ENCODE data around the gene PCDHB6. TPM values are rescaled to one million over a fixed set of nuclear protein-coding genes. Genes with fewer than 3 reads are reported as not detected.

PCDHB6 gene
- total and polyA plus RNA-seq, 2 of the 13 experiments (the other 11 are each of a cell fraction or from before 2014, with no cell fraction given), result 0.01 to 0.04 TPM

DNA sequence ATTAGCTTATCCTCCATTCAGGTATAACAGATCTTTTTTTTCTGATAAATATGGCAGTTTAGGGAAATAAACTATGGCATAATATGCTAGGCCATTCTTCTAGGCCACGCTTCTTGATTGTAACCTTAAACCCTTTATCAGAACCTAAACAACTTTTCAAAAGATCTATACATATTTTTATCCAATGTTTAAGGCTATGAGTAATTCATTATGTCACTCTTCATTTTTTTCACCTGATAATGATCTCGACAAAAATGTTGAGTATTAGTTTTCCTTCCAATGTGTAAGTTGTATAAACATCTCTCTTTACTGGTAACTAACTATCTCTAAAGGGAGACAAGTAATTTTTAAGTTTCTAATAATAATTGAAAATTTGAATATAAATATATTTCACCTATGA, 30.6 kb upstream of the PCDHB6 start (continued):
- TF ChIP-seq ZNF382 (CRISPR knock-in tag; IDR thresholded peaks at IDR 0.05; ENCODE audit: borderline replicate concordance) (no peak), ATF1 (CRISPR knock-in tag; IDR thresholded peaks at IDR 0.05) (no peak), TCF12 (IDR thresholded peaks at IDR 0.05) (no peak), TCF12 (CRISPR knock-in tag; IDR thresholded peaks at IDR 0.05) (no peak), HNRNPUL1 (IDR thresholded peaks at IDR 0.05; ENCODE audit: low read depth, low read length) (no peak), CEBPG (CRISPR knock-in tag; IDR thresholded peaks at IDR 0.05) (no peak)

DNA sequence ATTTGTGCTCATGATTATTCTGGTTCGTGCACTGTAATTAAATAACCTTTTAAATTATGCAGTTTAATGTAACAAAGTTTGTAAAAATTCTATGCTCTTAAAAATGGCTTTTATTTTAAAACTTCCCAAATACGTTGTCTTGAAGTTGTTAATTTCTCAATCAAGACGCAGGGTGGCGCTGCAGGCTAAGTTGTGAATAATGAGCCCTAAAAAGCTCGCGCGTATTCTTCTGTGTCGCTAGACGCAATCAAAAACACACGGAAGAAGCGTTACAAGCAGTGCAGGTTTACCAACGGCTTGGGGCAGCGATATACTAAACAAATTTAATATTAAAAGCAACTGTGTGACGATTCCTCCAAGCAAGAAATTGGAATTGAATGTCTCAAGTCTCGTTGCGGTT, 28.3 kb upstream of the PCDHB6 start, which contains the start of gene PCDHB4:
Gene PCDHB4 (plus strand): TSS at position 256 of the 400 bp plus-strand sequence. CDS start 181 bp downstream, outside the sequence.
- H4K20me1 ChIP-seq (ENCODE audit: insufficient read depth, low read length), result no peaks in the 10 kb centered on the region
- ATAC-seq (no peak), FAIRE-seq (no peak), DNase-seq (ENCODE audit: low spot score) (peak; percentile 5)
- intact Hi-C loops (cut with micrococcal nuclease; ENCODE audit: unreplicated experiment) (no loop called here), in situ Hi-C loops (cut with HindIII; ENCODE audit: extremely low pct_ligation_motif_present, low pct_unique_long_range_greater_than_20kb) (no loop called here)
- ChIA-PET POLR2A (no interaction called here), CTCF (ENCODE audit: low intra/inter-chr PET ratio, low total read pairs) (no interaction called here)
- no peaks in the 10 kb centered on the region for H3K4me1 ChIP-seq (ENCODE audit: insufficient read depth, low read length)
- peak within 1 kb of the TSS; percentile 21; the same call in 1 of the 2 replicates for H3K4me2 ChIP-seq (ENCODE audit: low read depth, low read length)
- BruUV-seq (replicated peaks), result no TSS peak
- H3K9me3 ChIP-seq (ENCODE audit: low read length), result no peaks in the 10 kb centered on the region
- H3K79me2 ChIP-seq (ENCODE audit: insufficient read depth, low read length), result no peaks in the 10 kb centered on the region
- no peak within 1 kb of the TSS for H3K4me3 ChIP-seq (replicated peaks in 1 of 3; ENCODE audit: insufficient read depth in 1 of 3, low read depth in 2 of 3, low read length in 3 of 3)
- H2AFZ ChIP-seq (ENCODE audit: low read length), result no peak within 1 kb of the TSS
- no peak within 1 kb of the TSS for H3K27ac ChIP-seq (ENCODE audit: extremely low read length, insufficient read depth, low read length)
- no peaks in the 10 kb centered on the region; a peak in 1 of 5 replicates for H3K27me3 ChIP-seq (ENCODE audit: control insufficient read depth in 1 of 2, insufficient read depth in 2 of 2, low read length in 2 of 2)
- no peak within 1 kb of the TSS for H3K9ac ChIP-seq (ENCODE audit: insufficient read depth, low read depth, low read length)
- no peaks in the 10 kb centered on the region for H3K36me3 ChIP-seq (replicated peaks in 1 of 2; ENCODE audit: control insufficient read depth in 1 of 2, insufficient read depth in 2 of 2, low read length in 2 of 2)
- WGBS (ENCODE audit: low lambda C conversion rate), result 43% methylated on average over 16 of the region's 16 CpGs
- TF ChIP-seq SMAD1 (CRISPR knock-in tag; IDR thresholded peaks at IDR 0.05; ENCODE audit: borderline replicate concordance, low read depth) (no peak), KAT8 (CRISPR knock-in tag; IDR thresholded peaks at IDR 0.05) (no peak), KMT2B (CRISPR knock-in tag; IDR thresholded peaks at IDR 0.05) (no peak), ZBTB7A (CRISPR knock-in tag; IDR thresholded peaks at IDR 0.05) (no peak), ZIK1 (CRISPR knock-in tag; IDR thresholded peaks at IDR 0.05; ENCODE audit: borderline replicate concordance, low read depth) (no peak), LCORL (IDR thresholded peaks at IDR 0.05) (no peak), LCORL (CRISPR knock-in tag; IDR thresholded peaks at IDR 0.05) (no peak), KLF13 (CRISPR knock-in tag; IDR thresholded peaks at IDR 0.05) (no peak), PHF5A (CRISPR knock-in tag; IDR thresholded peaks at IDR 0.05; ENCODE audit: low read depth, unreplicated experiment) (no peak), NFE2 (CRISPR knock-in tag; IDR thresholded peaks at IDR 0.05) (no peak)
- TF ChIP-seq, protein P1, sequence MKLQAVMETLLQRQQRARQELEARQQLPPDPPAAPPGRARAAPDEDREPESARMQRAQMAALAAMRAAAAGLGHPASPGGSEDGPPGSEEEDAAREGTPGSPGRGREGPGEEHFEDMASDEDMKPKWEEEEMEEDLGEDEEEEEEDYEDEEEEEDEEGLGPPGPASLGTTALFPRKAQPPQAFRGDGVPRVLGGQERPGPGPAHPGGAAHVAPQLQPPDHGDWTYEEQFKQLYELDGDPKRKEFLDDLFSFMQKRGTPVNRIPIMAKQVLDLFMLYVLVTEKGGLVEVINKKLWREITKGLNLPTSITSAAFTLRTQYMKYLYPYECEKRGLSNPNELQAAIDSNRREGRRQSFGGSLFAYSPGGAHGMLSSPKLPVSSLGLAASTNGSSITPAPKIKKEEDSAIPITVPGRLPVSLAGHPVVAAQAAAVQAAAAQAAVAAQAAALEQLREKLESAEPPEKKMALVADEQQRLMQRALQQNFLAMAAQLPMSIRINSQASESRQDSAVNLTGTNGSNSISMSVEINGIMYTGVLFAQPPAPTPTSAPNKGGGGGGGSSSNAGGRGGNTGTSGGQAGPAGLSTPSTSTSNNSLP (IDR thresholded peaks at IDR 0.05; ENCODE audit: low read depth, low read length), result 0 out of 2 replicates have a peak, but pooled peaks have one; percentile 15
- TF ChIP-seq, protein P2, sequence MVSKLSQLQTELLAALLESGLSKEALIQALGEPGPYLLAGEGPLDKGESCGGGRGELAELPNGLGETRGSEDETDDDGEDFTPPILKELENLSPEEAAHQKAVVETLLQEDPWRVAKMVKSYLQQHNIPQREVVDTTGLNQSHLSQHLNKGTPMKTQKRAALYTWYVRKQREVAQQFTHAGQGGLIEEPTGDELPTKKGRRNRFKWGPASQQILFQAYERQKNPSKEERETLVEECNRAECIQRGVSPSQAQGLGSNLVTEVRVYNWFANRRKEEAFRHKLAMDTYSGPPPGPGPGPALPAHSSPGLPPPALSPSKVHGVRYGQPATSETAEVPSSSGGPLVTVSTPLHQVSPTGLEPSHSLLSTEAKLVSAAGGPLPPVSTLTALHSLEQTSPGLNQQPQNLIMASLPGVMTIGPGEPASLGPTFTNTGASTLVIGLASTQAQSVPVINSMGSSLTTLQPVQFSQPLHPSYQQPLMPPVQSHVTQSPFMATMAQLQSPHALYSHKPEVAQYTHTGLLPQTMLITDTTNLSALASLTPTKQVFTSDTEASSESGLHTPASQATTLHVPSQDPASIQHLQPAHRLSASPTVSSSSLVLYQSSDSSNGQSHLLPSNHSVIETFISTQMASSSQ (IDR thresholded peaks at IDR 0.05; ENCODE audit: low read depth), result no peak
- TF ChIP-seq, protein P2 (CRISPR knock-in tag; IDR thresholded peaks at IDR 0.05; ENCODE audit: borderline replicate concordance), result no peak
